Naive thymus-derived CD8-positive, alpha-beta T cell (primary cell): ENCODE measurements around the gene RIC1. TPM values are rescaled to one million over a fixed set of nuclear protein-coding genes. Genes with fewer than 3 reads are reported as not detected.
A peak's percentile ranks its signal among the peaks of the same experiment; 100 is the strongest.

ENCODE experiments used
- ATAC-seq, 2 donors: fragments of 150-1000 bp; cut with Tn5 transposase in 1 of 2; sonication (Bioruptor Pico), chemical (Tn5 transposase) in 1 of 2; 1 replicate in 1 of 2; 2 replicates in 1 of 2; pipeline ENCODE4 v1.10.0; 2021; ENCODE audit warnings: mild to moderate bottlenecking in 2 of 2, moderate library complexity in 2 of 2
- POLR2A ChIA-PET: fragments of 350-600 bp; sonication (Branson Sonifier 250); formaldehyde crosslinking; loops from one replicate; lab custom pipeline; 2021; ENCODE audit warnings: antibody characterized with exemption; lab: Charles Lee
- DNase-seq, 10 donors: peaks; one replicate each; pipeline versions ENCODE4 v3.0.0 to v3.0.0-alpha.2; 2020 to 2022
- H3K27ac Mint-ChIP-seq, 10 donors: one replicate each; pipeline ENCODE4 v1.8.0; 2020 to 2022; ENCODE audit warnings: mild to moderate bottlenecking in 10 of 10, mixed read lengths in 10 of 10, moderate library complexity in 4 of 10, inconsistent platforms in 1 of 10
- H3K27me3 Mint-ChIP-seq, 5 donors: one replicate each; pipeline ENCODE4 v1.8.0; 2021 to 2022; ENCODE audit warnings: mixed read lengths in 5 of 5
- H3K36me3 Mint-ChIP-seq, 3 donors: one replicate each; pipeline ENCODE4 v1.8.0; 2020 to 2022; ENCODE audit warnings: mixed read lengths in 3 of 3, mild to moderate bottlenecking in 2 of 3, inconsistent platforms in 1 of 3
- H3K4me1 Mint-ChIP-seq, 4 donors: one replicate each; pipeline ENCODE4 v1.8.0; 2021 to 2022; ENCODE audit warnings: mixed read lengths in 4 of 4
- H3K4me3 Mint-ChIP-seq, 10 donors: one replicate each; pipeline ENCODE4 v1.8.0; 2020 to 2022; ENCODE audit warnings: mild to moderate bottlenecking in 10 of 10, mixed read lengths in 10 of 10, moderate library complexity in 6 of 10, inconsistent platforms in 1 of 10
- H3K9me3 Mint-ChIP-seq, 9 donors: one replicate each; pipeline ENCODE4 v1.8.0; 2020 to 2022; ENCODE audit warnings: mixed read lengths in 9 of 9, mild to moderate bottlenecking in 3 of 9, inconsistent platforms in 1 of 9, moderate library complexity in 1 of 9
- polyA plus RNA-seq, 3 donors: library from polyadenylated mRNA; unstranded; fragments of 300-500 nt; fragmentation: Illumina TruSeq; gene quantifications; one replicate each; pipeline ENCODE4 v1.2.3, GENCODE V29; 2021
- total RNA-seq, 8 experiments: library from RNA in 2 of 8; stranded (reverse) in 2 of 8; gene quantifications; one replicate each; pipeline ENCODE4 v1.2.3 and lab custom pipeline; 2021 to 2026

RIC1 gene
- total and polyA plus RNA-seq, 5 experiments from 2014 or later: 5.4 to 30.6 (median 8.3) TPM

DNA sequence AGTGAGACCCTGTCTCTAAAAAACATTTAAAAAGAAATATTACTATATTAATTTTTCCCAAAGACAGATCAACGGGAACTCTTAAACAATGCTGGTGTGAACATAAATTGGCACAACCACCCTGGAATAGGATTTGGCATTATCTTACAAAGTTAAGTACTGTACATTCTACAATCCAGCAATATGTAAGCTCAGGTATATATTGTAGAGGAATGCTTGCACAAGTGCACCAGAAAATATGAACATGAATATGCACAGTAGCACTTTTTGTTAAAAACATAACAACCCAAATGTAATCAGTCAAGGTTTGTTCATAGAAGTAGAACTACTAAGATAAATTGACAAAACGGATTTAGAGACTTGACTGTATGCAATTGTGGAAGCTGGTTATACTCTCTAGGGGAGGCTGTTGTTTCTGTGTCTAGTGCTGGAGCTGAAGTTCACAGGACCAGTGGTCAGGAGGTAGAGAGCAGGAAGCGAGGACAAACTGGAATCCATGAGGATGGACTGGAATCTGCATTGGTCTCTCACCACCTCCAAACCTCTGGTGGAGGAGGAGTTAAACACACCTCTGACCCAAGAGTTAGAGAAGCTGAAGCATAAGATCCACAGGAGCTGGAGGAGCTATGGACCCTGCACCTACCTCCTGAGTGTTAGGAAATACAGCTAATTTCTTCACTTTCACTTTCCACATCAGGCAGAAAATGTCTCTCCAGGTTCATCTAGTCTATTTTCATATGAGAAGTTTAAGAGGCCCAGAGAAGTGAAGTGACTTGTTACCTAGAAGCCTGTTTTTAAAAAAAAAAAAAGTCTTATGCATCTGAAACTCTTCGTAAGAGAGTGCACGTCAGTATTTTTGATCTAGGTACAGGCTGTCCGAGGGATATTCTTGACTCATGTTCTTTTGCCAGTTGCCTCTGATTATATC is 20.3 kb upstream of the RIC1 start:
- Mint-ChIP-seq H3K9me3 (no peaks in the 10 kb centered on the region), H3K4me1 (peaks cover 4 to 39% (median 30%) of the 10 kb centered on the region in 4 donors), H3K27me3 (no peaks in the 10 kb centered on the region), H3K36me3 (no peaks in the 10 kb centered on the region), H3K27ac (peak overlapping the region; percentile 22 to 95 (median 80)), H3K4me3 (peak overlapping the region; percentile 66 to 90 (median 84))
- peak; percentile 67 to 76 for ATAC-seq
- POLR2A ChIA-PET: interaction anchor here (0.7 to 2.3 kb wide), 4 partner anchors 9 to 1424 kb away, joined by 3 to 10 read pairs (median 6); partner anchors contain the start of gene RIC1
- peak in 2 of 10 donors; percentile 18 to 20 for DNase-seq

DNA sequence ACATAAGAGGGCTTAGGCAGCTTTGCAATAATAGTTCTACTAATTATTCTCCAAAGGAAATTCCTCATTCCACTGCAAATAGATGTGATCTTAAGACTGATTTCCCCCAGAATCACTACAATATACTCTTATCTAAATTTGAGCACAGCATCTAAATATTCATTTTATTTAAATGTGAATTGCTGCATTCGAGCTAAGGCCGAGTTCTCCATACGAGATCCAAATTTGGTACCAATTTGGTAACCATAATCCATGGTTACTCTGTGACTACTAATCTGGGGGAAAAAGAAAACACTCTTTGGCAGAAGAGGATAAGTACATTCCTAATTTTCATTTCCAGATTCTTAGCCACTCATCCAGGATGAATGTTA is 19.7 kb upstream of the RIC1 start:
- POLR2A ChIA-PET: interaction anchor here (0.7 to 2.3 kb wide), 3 partner anchors 18 to 1423 kb away, joined by 3 to 10 read pairs (median 8); partner anchors contain the start of gene RIC1
- H3K36me3 Mint-ChIP-seq: no peaks in the 10 kb centered on the region
- H3K9me3 Mint-ChIP-seq: no peaks in the 10 kb centered on the region
- H3K4me1 Mint-ChIP-seq: peaks cover 4 to 40% (median 30%) of the 10 kb centered on the region in 4 donors
- ATAC-seq (no peak), DNase-seq (no peak)
- no peaks in the 10 kb centered on the region for H3K27me3 Mint-ChIP-seq
- peak overlapping the region in 9 of 10 donors; percentile 66 to 90 (median 84) for H3K4me3 Mint-ChIP-seq
- peak overlapping the region in 8 of 10 donors; percentile 22 to 94 (median 80) for H3K27ac Mint-ChIP-seq

DNA sequence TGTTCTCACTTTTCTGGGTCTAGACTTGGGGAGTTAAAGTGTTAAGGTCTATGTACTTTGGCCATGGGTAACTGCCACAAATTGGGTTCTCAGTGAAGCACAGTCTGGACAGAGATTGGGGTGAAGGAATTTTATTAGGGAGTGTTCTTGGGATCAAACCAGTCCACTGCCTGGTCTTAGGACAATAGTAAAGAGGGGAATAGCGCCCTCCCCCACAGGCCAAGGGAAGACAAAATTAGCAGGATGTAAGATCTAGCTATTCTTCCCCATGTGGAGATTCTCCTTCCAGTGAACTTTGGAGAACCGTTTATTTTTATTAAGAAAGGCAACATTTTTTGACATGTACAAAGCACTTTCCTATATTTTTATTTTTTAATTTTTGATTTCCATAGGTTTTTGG is 18.4 kb upstream of the RIC1 start:
- H3K4me1 Mint-ChIP-seq: peaks cover 4 to 51% (median 39%) of the 10 kb centered on the region in 4 donors
- no peak overlapping the region for H3K4me3 Mint-ChIP-seq
- peak overlapping the region in 7 of 10 donors; percentile 7 to 75 (median 57) for H3K27ac Mint-ChIP-seq
- no peaks in the 10 kb centered on the region for H3K27me3 Mint-ChIP-seq
- no peaks in the 10 kb centered on the region for H3K36me3 Mint-ChIP-seq
- H3K9me3 Mint-ChIP-seq: no peaks in the 10 kb centered on the region
- POLR2A ChIA-PET: interaction anchor here (2.3 kb wide), 1 partner anchor 18 kb away, joined by 8 read pairs; the partner anchor contains the start of gene RIC1
- ATAC-seq (no peak), DNase-seq (no peak)

DNA sequence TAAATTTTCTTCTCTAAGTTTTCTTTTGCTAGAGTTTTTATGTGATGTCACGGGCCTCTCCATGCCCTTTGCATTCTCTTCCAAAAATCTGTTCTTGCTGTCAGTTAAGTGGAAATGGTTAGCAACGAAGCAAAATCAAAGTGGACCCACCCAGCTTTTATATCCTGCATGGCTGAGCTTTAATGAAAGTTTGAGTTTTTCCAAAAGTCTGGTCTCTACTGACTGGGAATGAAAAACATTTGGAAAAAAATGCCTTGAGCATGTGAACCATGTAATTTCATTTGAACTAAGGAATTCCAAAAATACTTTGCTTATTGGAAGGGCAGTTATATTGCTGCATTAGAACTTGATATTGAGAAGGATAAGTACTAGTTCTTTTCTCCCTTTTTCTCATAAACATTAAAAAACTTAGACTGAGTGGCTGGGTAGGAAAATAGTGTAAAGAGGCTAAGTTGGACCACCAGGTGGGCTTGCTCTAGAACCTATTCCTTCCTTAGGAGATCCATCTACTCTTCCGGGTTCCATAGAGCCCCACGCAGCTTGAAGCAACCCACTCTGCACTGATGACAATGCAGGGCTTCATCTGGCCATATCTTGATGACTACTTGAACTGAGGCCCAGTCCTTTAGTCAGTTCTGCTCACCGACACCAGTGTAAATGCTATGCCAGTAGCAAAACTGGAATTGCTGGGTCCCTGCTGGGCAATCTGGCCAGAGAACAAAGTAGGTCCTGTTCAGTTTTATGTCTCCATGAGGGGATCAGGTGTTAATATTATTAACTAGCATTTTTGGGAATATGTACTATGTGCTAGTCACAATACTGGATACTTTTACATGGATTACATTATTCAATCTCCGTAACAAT is 17.4 kb upstream of the RIC1 start:
- DNase-seq (no peak), ATAC-seq (no peak)
- Mint-ChIP-seq H3K4me3 (no peak overlapping the region), H3K27ac (peak overlapping the region in 5 of 10 donors; percentile 19 to 75 (median 37)), H3K9me3 (no peaks in the 10 kb centered on the region), H3K27me3 (no peaks in the 10 kb centered on the region), H3K36me3 (peaks cover 0 to 2% (median 0%) of the 10 kb centered on the region in 3 donors), H3K4me1 (peaks cover 7 to 54% (median 43%) of the 10 kb centered on the region in 4 donors)
- POLR2A ChIA-PET: interaction anchor here (0.9 kb wide), 1 partner anchor 15 kb away, joined by 3 read pairs; no protein-coding TSS in a partner anchor

DNA sequence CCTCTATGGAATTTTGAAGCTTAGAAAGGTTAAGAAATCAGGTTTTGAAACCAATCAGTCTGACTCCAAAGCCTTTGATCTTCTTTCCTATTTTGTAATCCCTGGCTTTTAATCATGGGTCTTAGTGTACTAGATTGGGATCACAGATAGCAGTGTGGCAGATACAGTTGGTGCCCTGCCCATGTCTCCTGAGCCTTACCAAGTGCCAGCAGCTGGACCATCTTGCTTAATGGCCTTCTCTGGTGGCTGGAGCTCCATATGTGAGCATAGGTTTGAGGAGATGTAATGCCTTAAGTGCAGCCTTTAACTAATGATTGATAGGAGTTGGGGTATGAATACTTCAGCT is 16.7 kb upstream of the RIC1 start:
- ATAC-seq (no peak), DNase-seq (no peak)
- Mint-ChIP-seq H3K36me3 (peaks cover 0 to 3% (median 0%) of the 10 kb centered on the region in 3 donors), H3K27me3 (no peaks in the 10 kb centered on the region), H3K27ac (peak overlapping the region in 4 of 10 donors; percentile 32 to 80 (median 48)), H3K4me3 (no peak overlapping the region), H3K9me3 (no peaks in the 10 kb centered on the region), H3K4me1 (peaks cover 8 to 55% (median 45%) of the 10 kb centered on the region in 4 donors)
- POLR2A ChIA-PET: no interaction called here

DNA sequence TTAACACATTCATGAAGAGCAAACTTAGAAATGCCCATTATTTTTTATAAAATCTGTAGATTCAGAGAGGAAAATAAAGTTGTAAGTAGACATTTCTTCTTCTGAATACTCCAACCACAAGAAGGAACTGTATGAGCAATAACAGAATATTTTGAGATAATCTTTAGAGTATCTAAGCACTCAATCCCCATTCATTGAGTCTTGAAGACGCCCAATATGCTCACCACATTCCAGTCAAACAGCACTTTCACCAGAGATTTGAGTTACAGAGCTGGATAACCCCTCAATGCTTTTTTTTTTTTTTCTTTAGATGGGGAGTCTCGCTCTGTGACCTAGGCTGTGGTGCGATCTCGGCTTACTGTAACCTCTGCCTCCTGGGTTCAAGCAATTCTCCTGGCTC is 14.7 kb upstream of the RIC1 start:
- H3K27ac Mint-ChIP-seq: no peak overlapping the region
- DNase-seq (no peak), ATAC-seq (no peak)
- H3K4me1 Mint-ChIP-seq: peaks cover 11 to 54% (median 48%) of the 10 kb centered on the region in 4 donors
- peaks cover 0 to 4% (median 0%) of the 10 kb centered on the region in 3 donors for H3K36me3 Mint-ChIP-seq
- no peaks in the 10 kb centered on the region for H3K27me3 Mint-ChIP-seq
- POLR2A ChIA-PET: no interaction called here
- no peaks in the 10 kb centered on the region for H3K9me3 Mint-ChIP-seq
- H3K4me3 Mint-ChIP-seq: no peak overlapping the region

DNA sequence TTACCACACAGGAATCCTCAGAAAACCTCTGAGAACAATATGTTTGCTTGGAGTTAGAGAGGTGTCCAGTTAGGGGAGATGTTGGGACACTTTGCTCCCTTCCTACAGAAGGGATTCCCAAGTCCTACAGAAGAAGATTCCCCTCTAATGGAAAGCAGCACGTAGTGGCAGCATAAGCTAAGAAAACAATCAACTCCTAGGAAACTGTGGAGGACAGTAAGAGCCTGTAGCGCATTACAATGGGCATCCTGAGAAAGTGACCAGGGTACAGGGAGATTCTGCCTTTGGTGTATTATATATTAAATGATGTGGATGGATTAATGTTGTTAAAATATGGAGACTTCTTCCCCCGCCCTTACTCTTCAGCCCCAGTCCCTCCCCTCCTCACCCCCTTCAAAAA is 13.9 kb upstream of the RIC1 start:
- POLR2A ChIA-PET: no interaction called here
- H3K36me3 Mint-ChIP-seq: peaks cover 0 to 5% (median 0%) of the 10 kb centered on the region in 3 donors
- ATAC-seq (no peak), DNase-seq (no peak)
- H3K27ac Mint-ChIP-seq: peak overlapping the region in 2 of 10 donors; percentile 2 to 22
- H3K9me3 Mint-ChIP-seq: no peaks in the 10 kb centered on the region
- H3K4me1 Mint-ChIP-seq: peaks cover 11 to 54% (median 46%) of the 10 kb centered on the region in 4 donors
- H3K4me3 Mint-ChIP-seq: no peak overlapping the region
- no peaks in the 10 kb centered on the region for H3K27me3 Mint-ChIP-seq

DNA sequence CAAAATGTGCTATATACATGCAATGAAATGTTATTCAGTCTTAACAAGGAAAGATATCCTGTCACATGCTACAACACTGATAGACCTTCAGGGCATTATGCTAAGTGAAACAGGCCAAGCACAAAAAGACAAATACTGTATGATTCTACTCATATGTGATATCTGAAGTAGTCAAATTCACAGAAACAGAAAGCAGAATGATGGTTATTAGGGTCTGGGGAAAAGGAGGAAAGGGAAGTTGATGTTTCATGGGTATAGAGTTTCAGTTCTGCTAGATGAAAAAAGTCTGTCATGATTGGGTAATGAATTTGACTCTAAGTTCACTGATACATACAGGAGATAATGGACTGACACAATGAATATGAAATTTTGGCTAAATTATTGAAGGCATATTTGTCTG is 11.2 kb upstream of the RIC1 start:
- Mint-ChIP-seq H3K27me3 (no peaks in the 10 kb centered on the region), H3K4me1 (peaks cover 13 to 58% (median 39%) of the 10 kb centered on the region in 4 donors), H3K27ac (peak overlapping the region in 4 of 10 donors; percentile 6 to 82 (median 28)), H3K4me3 (peak overlapping the region in 4 of 10 donors; percentile 1 to 48 (median 9)), H3K9me3 (no peaks in the 10 kb centered on the region), H3K36me3 (peaks cover 0 to 11% (median 0%) of the 10 kb centered on the region in 3 donors)
- ATAC-seq (peak in 1 of 2 donors; percentile 41), DNase-seq (no peak)
- POLR2A ChIA-PET: no interaction called here

DNA sequence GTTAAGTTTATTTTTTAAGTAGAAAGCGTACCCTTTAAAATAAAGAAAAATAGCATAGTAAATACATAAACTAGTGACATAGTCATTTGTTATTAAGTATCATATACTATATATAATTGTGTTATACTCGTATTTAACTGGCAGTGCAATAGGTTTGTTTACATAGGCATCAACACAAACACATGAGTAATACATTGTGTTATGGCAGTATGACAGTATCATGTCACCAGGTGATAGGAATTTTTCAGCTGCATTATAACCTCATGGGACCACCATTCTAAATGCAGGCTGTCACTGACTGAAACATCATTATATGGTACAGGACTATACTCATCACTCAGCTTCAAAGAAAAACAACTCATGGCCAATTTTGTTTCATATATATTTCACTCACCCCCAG is 8.4 kb upstream of the RIC1 start:
- Mint-ChIP-seq H3K4me3 (peak overlapping the region in 1 of 10 donors; percentile 2), H3K9me3 (no peaks in the 10 kb centered on the region), H3K4me1 (peaks cover 20 to 71% (median 50%) of the 10 kb centered on the region in 4 donors), H3K27me3 (no peaks in the 10 kb centered on the region), H3K36me3 (peaks cover 0 to 14% (median 0%) of the 10 kb centered on the region in 3 donors), H3K27ac (peak overlapping the region in 2 of 10 donors; percentile 18 to 31)
- ATAC-seq: no peak
- no peak for DNase-seq
- POLR2A ChIA-PET: no interaction called here

DNA sequence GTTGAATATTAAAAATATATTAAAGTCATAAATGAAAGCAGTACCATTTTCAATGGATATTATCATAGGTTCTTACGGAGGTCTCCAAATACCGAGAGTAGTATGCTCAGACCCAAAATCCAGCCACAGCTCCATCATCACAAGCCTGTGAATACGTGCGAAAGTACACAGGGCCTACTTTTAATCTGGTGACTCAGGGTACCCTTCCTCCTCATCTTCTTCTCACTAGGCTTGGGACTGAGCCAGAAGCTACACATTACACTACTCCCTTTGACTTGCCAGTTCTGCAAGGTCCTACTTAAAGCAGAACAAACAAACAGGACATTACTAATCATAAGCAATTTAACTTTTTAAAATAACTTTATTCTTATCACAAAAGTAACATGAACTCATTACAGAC is 7.6 kb upstream of the RIC1 start:
- peak overlapping the region in 7 of 10 donors; percentile 11 to 73 (median 23) for H3K27ac Mint-ChIP-seq
- H3K36me3 Mint-ChIP-seq: peaks cover 0 to 12% (median 0%) of the 10 kb centered on the region in 3 donors
- no peaks in the 10 kb centered on the region for H3K9me3 Mint-ChIP-seq
- H3K4me1 Mint-ChIP-seq: peaks cover 17 to 70% (median 49%) of the 10 kb centered on the region in 4 donors
- DNase-seq (no peak), ATAC-seq (no peak)
- POLR2A ChIA-PET: no interaction called here
- H3K4me3 Mint-ChIP-seq: peak overlapping the region in 1 of 10 donors; percentile 29
- H3K27me3 Mint-ChIP-seq: no peaks in the 10 kb centered on the region

DNA sequence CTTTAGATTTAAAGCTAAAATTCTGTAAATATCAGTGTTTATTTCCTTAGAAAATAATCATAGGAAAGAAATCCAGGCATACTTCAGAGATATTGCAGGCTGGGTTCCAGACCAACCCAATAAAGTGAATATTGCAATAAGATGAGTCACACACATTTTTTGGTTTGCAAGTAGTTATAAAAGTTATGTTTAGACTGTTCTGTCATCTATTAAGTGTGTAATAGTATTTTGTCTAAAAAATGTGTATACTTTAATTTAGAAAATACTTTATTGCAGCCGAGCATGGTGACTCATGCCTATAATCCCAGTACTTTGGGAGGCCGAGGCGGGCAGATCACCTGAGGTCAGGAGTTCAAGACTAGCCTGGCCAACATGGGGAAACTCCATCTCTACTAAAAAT is 6.9 kb upstream of the RIC1 start:
- no peak for ATAC-seq
- POLR2A ChIA-PET: no interaction called here

DNA sequence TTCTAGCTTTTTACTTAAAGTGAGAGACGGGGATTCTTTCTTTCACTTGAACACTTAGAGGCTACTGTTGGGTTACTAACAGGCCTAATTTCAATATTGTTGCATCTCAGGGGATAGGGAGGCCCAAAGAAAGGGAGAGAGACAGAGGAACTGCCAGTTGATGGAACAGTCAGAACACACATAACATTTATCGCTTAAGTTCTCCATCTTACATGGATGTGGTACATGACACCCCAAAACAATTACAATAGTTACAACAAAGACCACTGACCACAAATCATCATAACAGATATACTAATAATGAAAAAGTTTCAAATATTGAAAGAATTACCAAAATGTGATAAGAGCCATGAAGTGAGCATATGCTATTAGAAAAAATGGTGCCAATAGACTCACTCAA is 4.3 kb upstream of the RIC1 start:
- Mint-ChIP-seq H3K9me3 (no peaks in the 10 kb centered on the region), H3K27me3 (no peaks in the 10 kb centered on the region), H3K27ac (peak overlapping the region; percentile 74 to 96 (median 92)), H3K4me3 (peak overlapping the region in 9 of 10 donors; percentile 5 to 52 (median 38)), H3K36me3 (peaks cover 0 to 10% (median 0%) of the 10 kb centered on the region in 3 donors), H3K4me1 (peaks cover 20 to 67% (median 51%) of the 10 kb centered on the region in 4 donors)
- POLR2A ChIA-PET: no interaction called here
- no peak for ATAC-seq
- DNase-seq: no peak

More for the DNA sequence above, 6.9 kb upstream of the RIC1 start:
- no peaks in the 10 kb centered on the region for H3K27me3 Mint-ChIP-seq
- H3K27ac Mint-ChIP-seq: peak overlapping the region in 1 of 10 donors; percentile 5
- peaks cover 21 to 71% (median 55%) of the 10 kb centered on the region in 4 donors for H3K4me1 Mint-ChIP-seq
- no peak for DNase-seq
- H3K9me3 Mint-ChIP-seq: no peaks in the 10 kb centered on the region
- no peak overlapping the region for H3K4me3 Mint-ChIP-seq
- H3K36me3 Mint-ChIP-seq: peaks cover 0 to 12% (median 0%) of the 10 kb centered on the region in 3 donors
